Activated T-cell treated with anti-CD3 and anti-CD28 coated beads for 1 hour (primary cell): Measurements from ENCODE around the gene ASF1A.

Experiments used
- DNase-seq: peaks from one replicate; pipeline ENCODE4 v3.0.0-alpha.2; 2020; ENCODE audit warnings: low read depth

Gene ASF1A

GRCh38 chr6:118881440-118882313 is 12.3 kb upstream of the ASF1A start:
- DNase-seq, result no peak

GRCh38 chr6:118882314-118882905 is 11.5 kb upstream of the ASF1A start:
- DNase-seq, result no peak

- no peak for DNase-seq
Observed at GRCh38 chr6:118886641-118887040, 7.3 kb upstream of the ASF1A start.

GRCh38 chr6:118889163-118889562 is 4.8 kb upstream of the ASF1A start:
- no peak for DNase-seq

- no peak for DNase-seq
Observed at GRCh38 chr6:118890997-118891790, 2.8 kb upstream of the ASF1A start.

GRCh38 chr6:118892355-118892991 is 1.5 kb upstream of the ASF1A start:
- DNase-seq, result no peak

GRCh38 chr6:118893064-118893806 is 717 bp upstream of the ASF1A start:
- DNase-seq, result no peak

- DNase-seq, result peak; percentile 41
Observed at GRCh38 chr6:118894425-118895260, 691 bp downstream of the ASF1A start.

GRCh38 chr6:118895261-118895560 is 1.3 kb downstream of the ASF1A start:
- no peak for DNase-seq

- no peak for DNase-seq
Observed at GRCh38 chr6:118895859-118896258, 1.9 kb downstream of the ASF1A start.

GRCh38 chr6:118896339-118897136 is 2.6 kb downstream of the ASF1A start:
- no peak for DNase-seq

GRCh38 chr6:118897386-118897785 is 3.4 kb downstream of the ASF1A start:
- DNase-seq, result no peak

- DNase-seq, result no peak
Observed at GRCh38 chr6:118899948-118900347, 6.0 kb downstream of the ASF1A start.

GRCh38 chr6:118902726-118903125 is 8.8 kb downstream of the ASF1A start:
- no peak for DNase-seq

- DNase-seq, result no peak
Observed at GRCh38 chr6:118903138-118903537, 9.2 kb downstream of the ASF1A start.

GRCh38 chr6:118903691-118904090 is 9.7 kb downstream of the ASF1A start:
- no peak for DNase-seq

- no peak for DNase-seq
Observed at GRCh38 chr6:118905084-118905483, 11.1 kb downstream of the ASF1A start.

GRCh38 chr6:118905851-118906250 is 11.9 kb downstream of the ASF1A start:
- no peak for DNase-seq

GRCh38 chr6:118908441-118908840 is 14.5 kb downstream of the ASF1A start:
- no peak for DNase-seq

- no peak for DNase-seq
Observed at GRCh38 chr6:118912646-118913045, 18.7 kb downstream of the ASF1A start.
